ENCODE measurements around the gene FFAR3.
"Not testable (repeated sequence)": the region's sequence is repeated elsewhere in the genome, so short reads cannot be mapped to it uniquely, and the experiment has no call there.

FFAR3 gene

GRCh38 chr19:35377656-35378055 lies 19.4 kb downstream of the FFAR3 start:
- Histone ChIP-seq H3K27me3 (ENCODE audit: control insufficient read depth, insufficient read depth, low read length) (no peaks in the 10 kb centered on the region), H3K27ac (ENCODE audit: low read length) (no peak overlapping the region), H3K36me3 (ENCODE audit: control insufficient read depth, insufficient read depth, low read length) (no peaks in the 10 kb centered on the region), H3K4me1 (ENCODE audit: control insufficient read depth, insufficient read depth, low read length) (no peaks in the 10 kb centered on the region; the same call in 1 of the 2 replicates), H3K9me3 (ENCODE audit: control insufficient read depth, insufficient read depth, low read length) (no peaks in the 10 kb centered on the region), H3K4me3 (ENCODE audit: low read length) (no peak overlapping the region)
- no peak for DNase-seq (ENCODE audit: low read depth, low spot score)
- 100% methylated on average over 1 of the region's 1 CpG for WGBS (ENCODE audit: insufficient coverage, insufficient read length)

GRCh38 chr19:35378356-35378755 lies 20.1 kb downstream of the FFAR3 start:
- Histone ChIP-seq H3K9me3 (ENCODE audit: control insufficient read depth, insufficient read depth, low read length) (no peaks in the 10 kb centered on the region; the same call in 1 of the 2 replicates), H3K4me3 (ENCODE audit: low read length) (no peak overlapping the region), H3K27me3 (ENCODE audit: control insufficient read depth, insufficient read depth, low read length) (no peaks in the 10 kb centered on the region), H3K36me3 (ENCODE audit: control insufficient read depth, insufficient read depth, low read length) (no peaks in the 10 kb centered on the region), H3K4me1 (ENCODE audit: control insufficient read depth, insufficient read depth, low read length) (no peaks in the 10 kb centered on the region; the same call in 1 of the 2 replicates), H3K27ac (ENCODE audit: low read length) (no peak overlapping the region)
- DNase-seq (ENCODE audit: low read depth, low spot score): no peak
- WGBS (ENCODE audit: insufficient coverage, insufficient read length): no CpG with 5 or more reads among the region's 3 CpGs

- H3K4me1 ChIP-seq (ENCODE audit: control insufficient read depth, insufficient read depth, low read length); H3K27me3 ChIP-seq (ENCODE audit: control insufficient read depth, insufficient read depth, low read length); H3K36me3 ChIP-seq (ENCODE audit: control insufficient read depth, insufficient read depth, low read length); H3K27ac ChIP-seq (ENCODE audit: low read length); H3K4me3 ChIP-seq (ENCODE audit: low read length); H3K9me3 ChIP-seq (ENCODE audit: control insufficient read depth, insufficient read depth, low read length); DNase-seq (ENCODE audit: low read depth, low spot score): not testable (repeated sequence)
- no CpG with 5 or more reads among the region's 5 CpGs for WGBS (ENCODE audit: insufficient coverage, insufficient read length)
Measured at GRCh38 chr19:35379545-35379944, 21.3 kb downstream of the FFAR3 start.

DNA sequence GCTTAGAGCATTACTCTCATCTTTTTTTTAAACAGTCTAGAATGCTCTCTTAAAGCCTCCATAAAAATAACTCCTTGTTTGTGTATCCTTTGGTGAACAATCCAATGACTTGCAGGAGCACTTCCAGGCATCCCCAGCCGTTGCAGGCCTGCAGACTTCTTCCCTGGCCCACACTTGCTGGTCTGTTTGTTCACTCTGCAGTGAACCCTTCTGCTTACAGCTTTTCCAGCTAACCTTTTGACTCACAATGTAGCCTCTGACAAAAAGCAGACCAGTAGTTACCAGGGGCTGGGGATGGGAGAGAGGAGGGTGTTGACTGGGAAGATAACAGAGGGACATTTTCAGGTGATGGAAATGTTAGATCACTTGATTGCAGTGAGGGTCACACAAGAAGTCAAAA lies 21.7 kb downstream of the FFAR3 start:
- H3K4me3 ChIP-seq (ENCODE audit: low read length): no peak overlapping the region
- no peaks in the 10 kb centered on the region for H3K27me3 ChIP-seq (ENCODE audit: control insufficient read depth, insufficient read depth, low read length)
- no peak for DNase-seq (ENCODE audit: low read depth, low spot score)
- H3K4me1 ChIP-seq (ENCODE audit: control insufficient read depth, insufficient read depth, low read length): no peaks in the 10 kb centered on the region; the same call in 1 of the 2 replicates
- H3K27ac ChIP-seq (ENCODE audit: low read length): no peak overlapping the region
- H3K9me3 ChIP-seq (ENCODE audit: control insufficient read depth, insufficient read depth, low read length): peaks cover 2% of the 10 kb centered on the region; the same call in 1 of the 2 replicates
- WGBS (ENCODE audit: insufficient coverage, insufficient read length): no CpG with 5 or more reads among the region's 1 CpG
- no peaks in the 10 kb centered on the region for H3K36me3 ChIP-seq (ENCODE audit: control insufficient read depth, insufficient read depth, low read length)

DNA sequence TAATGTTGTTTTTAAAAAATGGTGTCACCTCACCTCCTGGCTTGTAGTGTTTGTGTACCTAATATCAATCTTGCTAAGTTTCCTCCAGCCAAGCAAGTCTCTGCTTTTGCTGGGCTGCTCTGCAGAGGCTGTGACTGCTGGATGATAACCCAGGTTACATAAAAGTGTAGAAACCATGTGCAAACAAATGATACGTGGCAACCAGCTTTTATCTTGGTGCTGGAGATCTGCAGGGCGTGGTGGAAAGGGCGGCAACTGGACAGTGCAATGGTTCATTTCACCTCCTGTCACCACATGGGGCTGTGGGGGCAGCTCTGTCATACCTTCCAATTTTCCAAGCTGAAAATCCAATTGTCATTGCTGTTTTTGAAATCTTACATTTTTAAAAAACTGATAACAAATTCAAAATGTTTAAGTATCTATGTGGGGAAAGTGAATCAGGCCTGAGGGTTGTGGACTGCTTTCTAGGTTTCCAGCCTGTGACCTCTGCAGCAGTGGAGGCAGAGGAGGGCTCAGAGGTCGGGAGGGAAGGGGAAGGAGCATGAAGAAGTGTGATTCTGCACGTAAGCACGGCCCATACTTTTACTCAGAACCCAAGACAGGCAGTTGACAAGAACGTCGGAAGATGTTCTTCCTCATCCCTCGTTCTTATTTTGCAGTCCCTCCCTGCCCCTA lies 22.3 kb downstream of the FFAR3 start:
- Histone ChIP-seq H3K9me3 (ENCODE audit: control insufficient read depth, insufficient read depth, low read length) (peaks cover 2% of the 10 kb centered on the region; the same call in 1 of the 2 replicates), H3K27me3 (ENCODE audit: control insufficient read depth, insufficient read depth, low read length) (no peaks in the 10 kb centered on the region), H3K27ac (ENCODE audit: low read length) (no peak overlapping the region), H3K36me3 (ENCODE audit: control insufficient read depth, insufficient read depth, low read length) (no peaks in the 10 kb centered on the region), H3K4me1 (ENCODE audit: control insufficient read depth, insufficient read depth, low read length) (no peaks in the 10 kb centered on the region; the same call in 1 of the 2 replicates), H3K4me3 (ENCODE audit: low read length) (no peak overlapping the region)
- no peak for DNase-seq (ENCODE audit: low read depth, low spot score)
- WGBS (ENCODE audit: insufficient coverage, insufficient read length): no CpG with 5 or more reads among the region's 9 CpGs

GRCh38 chr19:35381318-35381717 lies 23.1 kb downstream of the FFAR3 start:
- no peak overlapping the region for H3K27ac ChIP-seq (ENCODE audit: low read length)
- H3K4me3 ChIP-seq (ENCODE audit: low read length): no peak overlapping the region
- DNase-seq (ENCODE audit: low read depth, low spot score): no peak
- no CpG with 5 or more reads among the region's 3 CpGs for WGBS (ENCODE audit: insufficient coverage, insufficient read length)
- H3K9me3 ChIP-seq (ENCODE audit: control insufficient read depth, insufficient read depth, low read length): peaks cover 2% of the 10 kb centered on the region; the same call in 1 of the 2 replicates
- H3K36me3 ChIP-seq (ENCODE audit: control insufficient read depth, insufficient read depth, low read length): no peaks in the 10 kb centered on the region
- no peaks in the 10 kb centered on the region for H3K27me3 ChIP-seq (ENCODE audit: control insufficient read depth, insufficient read depth, low read length)
- H3K4me1 ChIP-seq (ENCODE audit: control insufficient read depth, insufficient read depth, low read length): no peaks in the 10 kb centered on the region

DNA sequence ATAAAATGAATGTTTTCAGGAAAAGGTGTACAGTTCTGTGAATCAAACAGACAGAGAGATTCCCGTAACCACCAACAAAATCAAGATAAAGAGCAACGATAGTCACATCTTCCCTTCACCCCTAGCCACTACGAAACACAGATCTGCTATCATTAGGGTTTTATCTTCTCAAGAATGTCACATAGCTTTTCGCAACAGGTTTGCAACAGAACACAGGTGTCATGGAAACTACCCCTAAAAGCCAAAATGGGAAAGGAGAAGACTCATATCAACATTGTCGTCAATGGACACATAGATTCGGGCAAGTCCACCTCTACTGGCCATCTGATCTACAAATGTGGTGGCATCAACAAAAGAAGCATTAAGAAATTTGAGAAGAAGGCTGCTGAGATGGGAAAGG lies 23.7 kb downstream of the FFAR3 start:
- Histone ChIP-seq H3K4me3 (ENCODE audit: low read length) (no peak overlapping the region), H3K27me3 (ENCODE audit: control insufficient read depth, insufficient read depth, low read length) (no peaks in the 10 kb centered on the region), H3K9me3 (ENCODE audit: control insufficient read depth, insufficient read depth, low read length) (peaks cover 2% of the 10 kb centered on the region; the same call in 1 of the 2 replicates), H3K27ac (ENCODE audit: low read length) (no peak overlapping the region), H3K36me3 (ENCODE audit: control insufficient read depth, insufficient read depth, low read length) (no peaks in the 10 kb centered on the region), H3K4me1 (ENCODE audit: control insufficient read depth, insufficient read depth, low read length) (no peaks in the 10 kb centered on the region)
- no CpG with 5 or more reads among the region's 6 CpGs for WGBS (ENCODE audit: insufficient coverage, insufficient read length)
- no peak for DNase-seq (ENCODE audit: low read depth, low spot score)

- WGBS (ENCODE audit: insufficient coverage, insufficient read length): no CpG with 5 or more reads among the region's 2 CpGs
- no peaks in the 10 kb centered on the region for H3K36me3 ChIP-seq (ENCODE audit: control insufficient read depth, insufficient read depth, low read length)
- peaks cover 2% of the 10 kb centered on the region; the same call in 1 of the 2 replicates for H3K9me3 ChIP-seq (ENCODE audit: control insufficient read depth, insufficient read depth, low read length)
- H3K4me3 ChIP-seq (ENCODE audit: low read length): no peak overlapping the region
- no peaks in the 10 kb centered on the region for H3K4me1 ChIP-seq (ENCODE audit: control insufficient read depth, insufficient read depth, low read length)
- H3K27ac ChIP-seq (ENCODE audit: low read length): no peak overlapping the region
- H3K27me3 ChIP-seq (ENCODE audit: control insufficient read depth, insufficient read depth, low read length): no peaks in the 10 kb centered on the region
- no peak for DNase-seq (ENCODE audit: low read depth, low spot score)
Measured at GRCh38 chr19:35383536-35383935, 25.3 kb downstream of the FFAR3 start.

DNA sequence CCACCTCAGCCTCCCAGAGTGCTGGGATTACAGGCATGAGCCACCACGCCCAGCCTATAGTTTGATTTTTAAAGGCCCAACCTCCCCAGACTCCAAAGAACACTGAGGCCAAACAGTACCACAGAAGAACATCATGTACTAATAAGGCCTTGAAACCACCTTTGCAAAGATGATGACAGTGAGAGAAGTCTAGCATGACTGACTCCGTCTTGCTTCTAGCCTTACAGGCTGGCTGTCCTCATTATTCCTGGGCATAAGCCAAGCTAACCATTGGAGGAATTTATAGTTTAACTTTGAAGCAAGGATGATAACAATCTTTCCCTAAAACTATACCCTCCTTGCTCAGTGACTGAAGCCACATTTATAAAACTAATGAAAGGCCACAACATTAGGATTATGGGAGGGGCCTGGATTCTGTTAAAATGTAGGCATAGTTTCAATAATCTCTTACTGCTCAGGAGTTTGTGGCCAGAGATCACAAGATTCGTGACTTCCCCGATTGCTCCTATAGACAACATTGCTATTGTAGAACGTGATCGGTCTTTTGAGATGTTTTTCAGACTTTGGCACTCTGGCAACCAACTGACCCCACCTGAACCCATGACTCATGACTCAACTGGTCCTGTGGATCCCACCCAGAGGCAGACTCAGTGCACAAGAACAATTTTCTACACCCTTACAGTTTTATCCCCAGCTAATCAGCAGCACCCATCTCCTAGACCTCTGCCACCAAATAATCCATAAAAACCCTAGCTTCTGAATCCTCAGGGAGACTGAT lies 30.2 kb downstream of the FFAR3 start:
- H3K36me3 ChIP-seq (ENCODE audit: control insufficient read depth, insufficient read depth, low read length): no peaks in the 10 kb centered on the region
- H3K4me3 ChIP-seq (ENCODE audit: low read length): no peak overlapping the region
- H3K9me3 ChIP-seq (ENCODE audit: control insufficient read depth, insufficient read depth, low read length): peaks cover 1% of the 10 kb centered on the region; the same call in 1 of the 2 replicates
- no peaks in the 10 kb centered on the region for H3K27me3 ChIP-seq (ENCODE audit: control insufficient read depth, insufficient read depth, low read length)
- no peak overlapping the region for H3K27ac ChIP-seq (ENCODE audit: low read length)
- DNase-seq (ENCODE audit: low read depth, low spot score): no peak
- H3K4me1 ChIP-seq (ENCODE audit: control insufficient read depth, insufficient read depth, low read length): no peaks in the 10 kb centered on the region; the same call in 1 of the 2 replicates
- no CpG with 5 or more reads among the region's 6 CpGs for WGBS (ENCODE audit: insufficient coverage, insufficient read length)

- H3K9me3 ChIP-seq (ENCODE audit: control insufficient read depth, insufficient read depth, low read length): no peaks in the 10 kb centered on the region
- H3K4me3 ChIP-seq (ENCODE audit: low read length): no peak overlapping the region
- no peaks in the 10 kb centered on the region for H3K27me3 ChIP-seq (ENCODE audit: control insufficient read depth, insufficient read depth, low read length)
- H3K27ac ChIP-seq (ENCODE audit: low read length): no peak overlapping the region
- DNase-seq (ENCODE audit: low read depth, low spot score): no peak
- 100% methylated on average over 1 of the region's 6 CpGs for WGBS (ENCODE audit: insufficient coverage, insufficient read length)
- H3K36me3 ChIP-seq (ENCODE audit: control insufficient read depth, insufficient read depth, low read length): no peaks in the 10 kb centered on the region
- H3K4me1 ChIP-seq (ENCODE audit: control insufficient read depth, insufficient read depth, low read length): no peaks in the 10 kb centered on the region; the same call in 1 of the 2 replicates
Measured at GRCh38 chr19:35389192-35389861, 31.1 kb downstream of the FFAR3 start.
